Measurements from ENCODE around the gene HTR6. TPM values are rescaled to one million over a fixed set of nuclear protein-coding genes. Genes with fewer than 3 reads are reported as not detected.
A peak's percentile ranks its signal among the peaks of the same experiment; 100 is the strongest.

The HTR6 gene
- total RNA-seq, 1 experiment from 2014 or later = 0.37 TPM

- H3K79me2 ChIP-seq (ENCODE audit: insufficient read depth, low read length) = peaks cover 5% of the 10 kb centered on the region; the same call in 1 of the 2 replicates
- H3K27ac Mint-ChIP-seq = 0 out of 7 replicates have a peak overlapping the region, but pooled peaks of 1 of the 3 experiments have one; percentile 52
Observed at GRCh38 chr1:19616489-19616888, 48.2 kb upstream of the HTR6 start.

More at GRCh38 chr1:19616489-19616888, 48.2 kb upstream of the HTR6 start:
- Histone ChIP-seq H4K91ac (ENCODE audit: insufficient read length, low read depth, low read length) (no peak overlapping the region), H3K79me1 (ENCODE audit: insufficient read depth, low read depth, low read length, poor library complexity, severe bottlenecking) (no peaks in the 10 kb centered on the region), H3K9ac (ENCODE audit: extremely low read depth, insufficient read length, low read length) (no peak overlapping the region), H4K20me1 (ENCODE audit: control insufficient read depth, insufficient read depth, insufficient read length) (no peaks in the 10 kb centered on the region), H3K27ac (ENCODE audit: insufficient read length, low read depth, low read length) (no peak overlapping the region), H3K4me2 (ENCODE audit: insufficient read depth, insufficient read length, low read length) (no peak overlapping the region), H2BK15ac (ENCODE audit: low read depth, low read length) (no peak overlapping the region), H2BK120ac (ENCODE audit: low read depth, low read length, poor library complexity, severe bottlenecking) (no peak overlapping the region), H2BK5ac (ENCODE audit: insufficient read length, low read length) (no peak overlapping the region), H3K18ac (ENCODE audit: insufficient read length, low read depth, low read length) (no peak overlapping the region), H2AK5ac (ENCODE audit: insufficient read length, low read length) (no peak overlapping the region), H3T11ph (ENCODE audit: low read length) (no peak overlapping the region), H3K23ac (ENCODE audit: insufficient read length, low read depth, low read length) (no peak overlapping the region), H2AFZ (ENCODE audit: low read length) (no peak overlapping the region), H3K56ac (ENCODE audit: insufficient read length, low read depth, low read length) (no peak overlapping the region), H4K5ac (ENCODE audit: insufficient read length, low read depth, low read length) (no peak overlapping the region), H3K4me1 (ENCODE audit: insufficient read depth, low read length) (peaks cover 5% of the 10 kb centered on the region; the same call in 1 of the 2 replicates), H3K4ac (ENCODE audit: low read depth, low read length) (no peak overlapping the region), H2BK12ac (ENCODE audit: insufficient read length, low read depth, low read length) (no peak overlapping the region), H2BK20ac (ENCODE audit: low read depth, low read length, poor library complexity, severe bottlenecking) (no peak overlapping the region), H3K23me2 (ENCODE audit: insufficient read length, low read depth, low read length, poor library complexity, severe bottlenecking) (no peaks in the 10 kb centered on the region), H4K8ac (replicated peaks; ENCODE audit: insufficient read length, low read depth, low read length) (no peak overlapping the region), H3K14ac (ENCODE audit: insufficient read depth, low read length) (no peak overlapping the region), H3K9me3 (ENCODE audit: control insufficient read depth, low read depth, low read length) (no peaks in the 10 kb centered on the region), H3K27me3 (ENCODE audit: insufficient read depth, low read length) (no peaks in the 10 kb centered on the region)
- H3K9me3 Mint-ChIP-seq = no peaks in the 10 kb centered on the region
- H3K36me3 Mint-ChIP-seq (ENCODE audit: insufficient read depth in 1 of 3, low read depth in 3 of 3) = peaks cover 0 to 11% (median 3%) of the 10 kb centered on the region in 3 experiments; a peak in 3 of 7 replicates
- peaks cover 16 to 19% of the 10 kb centered on the region in 2 experiments for H3K4me1 Mint-ChIP-seq
- WGBS (ENCODE audit: extremely low coverage, insufficient read length, low lambda C conversion rate) = no CpG with 5 or more reads among the region's 2 CpGs
- no peak for TF ChIP-seq CTCF (conservative IDR thresholded peaks at IDR 0.05)
- H3K27me3 Mint-ChIP-seq (ENCODE audit: low read depth) = no peaks in the 10 kb centered on the region
- no peak overlapping the region for H3K4me3 Mint-ChIP-seq
- no peak for DNase-seq
